Stomach smooth muscle (tissue), 2 donors: ENCODE results near the gene SPIN1.

Source experiments
- H3K27ac ChIP-seq: one replicate; pipeline ENCODE4 v1.7.0; 2013; ENCODE audit warnings: mild to moderate bottlenecking, low read length, inconsistent platforms
- H3K27me3 ChIP-seq, 2 donors: one replicate each; pipeline ENCODE4 v1.7.0; 2013; ENCODE audit warnings: low read length in 2 of 2; ENCODE audit not compliant: insufficient read depth in 2 of 2, control insufficient read depth in 1 of 2
- H3K36me3 ChIP-seq, 2 donors: one replicate each; pipeline ENCODE4 v1.7.0; 2013; ENCODE audit warnings: low read length in 2 of 2; ENCODE audit not compliant: control insufficient read depth in 2 of 2, insufficient read depth in 2 of 2
- H3K4me1 ChIP-seq: one replicate; pipeline ENCODE4 v1.7.0; 2013; ENCODE audit warnings: low read length; ENCODE audit not compliant: control insufficient read depth, insufficient read depth
- H3K4me3 ChIP-seq, 2 donors: one replicate each; pipeline ENCODE4 v1.7.0; 2013; ENCODE audit warnings: low read length in 2 of 2
- H3K9ac ChIP-seq, 2 donors: one replicate each; pipeline ENCODE4 v1.7.0; 2013; ENCODE audit warnings: low read length in 2 of 2, mild to moderate bottlenecking in 1 of 2
- H3K9me3 ChIP-seq, 2 donors: one replicate each; pipeline ENCODE4 v1.7.0; 2013; ENCODE audit warnings: low read length in 2 of 2; ENCODE audit not compliant: control insufficient read depth in 2 of 2
- donor health status: healthy.
- donor health status: Pancreatic carcinoma.

Gene SPIN1

DNA sequence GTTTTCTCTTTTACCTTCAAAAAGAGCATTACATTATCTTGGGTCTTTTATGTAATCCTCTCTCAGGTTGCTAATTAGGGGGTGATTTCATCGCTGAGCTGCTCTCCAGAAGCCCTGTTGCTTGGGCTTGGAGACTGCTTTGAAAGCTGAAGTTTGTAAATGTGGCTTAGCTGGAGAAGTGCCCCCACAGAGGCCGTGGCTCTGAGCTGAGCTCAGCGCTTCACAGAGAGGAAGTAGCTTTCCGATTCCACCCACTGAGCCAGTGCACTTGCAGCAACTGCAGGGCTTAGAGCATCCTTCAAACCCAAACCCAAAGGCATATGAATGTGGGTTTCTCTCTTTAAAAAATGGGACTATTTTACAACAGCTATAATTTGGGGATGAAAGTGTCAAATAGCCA, 133.1 kb downstream of the SPIN1 start:
- Histone ChIP-seq H3K27me3 (peaks cover 0 to 2% of the 10 kb centered on the region in 2 donors), H3K9ac (no peak overlapping the region), H3K4me3 (no peak overlapping the region), H3K9me3 (no peaks in the 10 kb centered on the region), H3K27ac (no peak overlapping the region), H3K36me3 (no peaks in the 10 kb centered on the region), H3K4me1 (no peaks in the 10 kb centered on the region)

DNA sequence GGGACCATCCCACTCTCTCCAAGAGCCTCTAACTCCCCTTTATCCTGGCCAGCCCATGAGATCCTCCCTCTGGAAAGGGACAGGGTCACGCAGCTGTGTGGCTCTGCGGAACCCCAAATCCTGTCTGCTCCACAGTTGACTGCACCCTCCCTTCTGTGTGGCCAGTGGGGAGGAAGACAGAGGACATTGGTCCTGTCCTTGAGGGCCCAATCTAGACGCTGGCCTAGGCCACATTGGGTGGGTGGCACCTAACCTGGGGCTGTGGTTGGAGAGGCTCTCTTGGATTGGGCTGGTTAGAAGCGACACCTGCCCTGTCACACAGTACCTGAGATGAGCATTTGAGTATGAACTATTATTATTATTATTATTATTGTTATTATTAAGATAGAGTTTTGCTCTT, 134.1 kb downstream of the SPIN1 start:
- H3K27ac ChIP-seq = no peak overlapping the region
- H3K9me3 ChIP-seq = no peaks in the 10 kb centered on the region
- H3K36me3 ChIP-seq = no peaks in the 10 kb centered on the region

GRCh38 chr9:88523056-88523455, 134.8 kb downstream of the SPIN1 start:
- Histone ChIP-seq H3K4me3 (no peak overlapping the region), H3K27me3 (peaks cover 0 to 2% of the 10 kb centered on the region in 2 donors), H3K9ac (no peak overlapping the region), H3K4me1 (no peaks in the 10 kb centered on the region), H3K9me3 (no peaks in the 10 kb centered on the region), H3K27ac (no peak overlapping the region), H3K36me3 (no peaks in the 10 kb centered on the region)

More for the DNA sequence above, 134.1 kb downstream of the SPIN1 start:
- Histone ChIP-seq H3K4me1 (no peaks in the 10 kb centered on the region), H3K4me3 (no peak overlapping the region), H3K27me3 (peaks cover 0 to 2% of the 10 kb centered on the region in 2 donors), H3K9ac (no peak overlapping the region)

DNA sequence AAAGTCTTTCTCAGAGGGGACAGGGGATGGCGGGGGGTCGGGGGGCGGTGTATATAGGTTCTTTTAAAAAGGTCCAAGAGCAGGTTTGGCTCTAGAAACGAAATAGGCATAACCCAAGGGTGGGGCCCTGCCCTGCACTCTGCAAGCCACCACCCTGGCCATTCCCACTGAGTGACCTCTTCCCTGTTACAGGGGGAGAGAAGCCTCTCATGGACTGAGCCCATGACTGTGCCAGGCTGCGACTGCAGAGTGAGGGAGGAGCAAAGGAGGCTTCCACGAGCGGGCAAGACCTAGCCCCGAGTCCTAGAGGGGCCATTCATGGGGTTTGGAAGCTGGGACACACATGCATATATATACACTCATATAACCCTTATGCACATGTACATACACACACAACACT, 136.7 kb downstream of the SPIN1 start:
- no peak overlapping the region for H3K27ac ChIP-seq
- no peak overlapping the region for H3K4me3 ChIP-seq
- no peaks in the 10 kb centered on the region for H3K36me3 ChIP-seq

DNA sequence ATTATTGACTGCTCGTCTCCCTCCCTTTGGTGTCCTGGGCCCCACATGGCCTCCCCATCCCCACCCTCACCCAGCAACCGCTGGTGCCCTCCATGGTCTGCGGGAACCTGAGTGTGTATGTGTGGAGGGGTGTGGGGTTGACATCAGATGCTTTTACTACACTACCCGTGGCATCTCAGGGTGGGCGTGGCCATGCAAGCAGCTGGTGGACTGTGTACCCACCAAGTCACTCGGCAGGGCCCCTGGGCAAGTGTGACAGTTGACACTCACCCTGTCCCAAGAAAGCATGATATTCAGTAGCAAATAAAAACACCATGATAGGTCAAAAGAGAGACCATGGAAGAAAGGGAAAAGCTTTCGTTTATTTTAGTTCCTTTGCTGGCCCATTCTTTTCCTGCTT, 139.4 kb downstream of the SPIN1 start:
- no peak overlapping the region for H3K4me3 ChIP-seq

More for the DNA sequence above, 136.7 kb downstream of the SPIN1 start:
- Histone ChIP-seq H3K4me1 (no peaks in the 10 kb centered on the region), H3K27me3 (peaks cover 0 to 2% of the 10 kb centered on the region in 2 donors), H3K9me3 (no peaks in the 10 kb centered on the region), H3K9ac (no peak overlapping the region)

More for the DNA sequence above, 139.4 kb downstream of the SPIN1 start:
- Histone ChIP-seq H3K27ac (no peak overlapping the region), H3K36me3 (no peaks in the 10 kb centered on the region), H3K4me1 (no peaks in the 10 kb centered on the region), H3K9me3 (no peaks in the 10 kb centered on the region), H3K9ac (no peak overlapping the region), H3K27me3 (no peaks in the 10 kb centered on the region)
